ENCODE measurements around the gene MRNIP. TPM values are rescaled to one million over a fixed set of nuclear protein-coding genes. Genes with fewer than 3 reads are reported as not detected.
"Not testable (repeated sequence)": the region's sequence is repeated elsewhere in the genome, so short reads cannot be mapped to it uniquely, and the experiment has no call there.

The MRNIP gene
- total and polyA plus RNA-seq, 10 donors, result 34.9 to 107 (median 49.4) TPM

GRCh38 chr5:179872055-179872827 is 13.6 kb upstream of the MRNIP start:
- intact Hi-C loops (cut with DNase I; ENCODE audit: low total_unique reads), result no loop called here
- no peaks in the 10 kb centered on the region for H3K9me3 ChIP-seq
- no peak overlapping the region for H3K27ac ChIP-seq
- H3K27me3 ChIP-seq (replicated peaks in 1 of 7), result no peaks in the 10 kb centered on the region
- no peak for TF ChIP-seq CTCF (IDR thresholded peaks at IDR 0.05 in 8 of 11, conservative IDR thresholded peaks at IDR 0.05 in 3 of 11)
- TF ChIP-seq POLR2AphosphoS5 (IDR thresholded peaks at IDR 0.05), result peak in 1 of 3 donors; percentile 21
- no peak for TF ChIP-seq POLR2A (IDR thresholded peaks at IDR 0.05)
- H3K4me3 ChIP-seq, result no peak overlapping the region
- 82 to 95% (median 91%) methylated on average over 8 to 18 of the region's 18 CpGs for WGBS, 5 donors
- H3K4me1 ChIP-seq, result peaks cover 0 to 4% (median 0%) of the 10 kb centered on the region in 6 donors
- peak; percentile 54 for DNase-seq
- H3K36me3 ChIP-seq, result peaks cover 2 to 98% (median 68%) of the 10 kb centered on the region in 6 donors

GRCh38 chr5:179871533-179871932 is 12.9 kb upstream of the MRNIP start:
- H3K4me3 ChIP-seq; intact Hi-C loops (cut with DNase I; ENCODE audit: low total_unique reads); H3K27me3 ChIP-seq (replicated peaks in 1 of 7); H3K4me1 ChIP-seq; H3K9me3 ChIP-seq; H3K27ac ChIP-seq: not testable (repeated sequence)
- WGBS, 5 donors, result 88 to 100% (median 93%) methylated on average over 8 to 14 of the region's 14 CpGs
- peak; percentile 51 for DNase-seq
- peaks cover 2 to 98% (median 68%) of the 10 kb centered on the region in 6 donors for H3K36me3 ChIP-seq

DNA sequence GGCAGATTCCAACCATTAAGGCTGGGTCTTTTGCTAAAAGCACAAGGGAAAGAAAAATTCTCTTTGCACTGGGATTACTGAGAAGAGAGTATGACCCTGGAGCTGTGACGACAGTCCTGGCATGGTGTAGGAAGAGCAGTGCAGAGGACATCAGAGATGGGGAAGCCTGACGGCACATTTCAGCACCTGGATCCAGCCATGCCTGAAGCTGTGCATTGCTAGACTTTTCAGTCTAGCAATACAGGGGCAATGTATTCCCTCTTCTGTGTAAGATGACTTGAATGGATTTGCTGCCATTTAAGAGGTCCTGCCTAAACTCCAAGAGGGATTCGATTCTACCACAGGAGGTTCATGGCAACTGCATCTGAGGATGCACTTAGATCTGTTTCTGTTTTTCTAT is 12.3 kb upstream of the MRNIP start:
- Histone ChIP-seq H3K4me3 (no peak overlapping the region), H3K4me1 (peaks cover 0 to 16% (median 0%) of the 10 kb centered on the region in 6 donors), H3K9me3 (no peaks in the 10 kb centered on the region), H3K36me3 (peaks cover 2 to 98% (median 64%) of the 10 kb centered on the region in 6 donors), H3K27me3 (replicated peaks in 1 of 7) (no peaks in the 10 kb centered on the region), H3K27ac (no peak overlapping the region)
- intact Hi-C loops (cut with DNase I; ENCODE audit: low total_unique reads), result no loop called here
- peak; percentile 24 for DNase-seq
- no peak for TF ChIP-seq POLR2AphosphoS5 (IDR thresholded peaks at IDR 0.05)
- TF ChIP-seq CTCF (IDR thresholded peaks at IDR 0.05 in 8 of 11, conservative IDR thresholded peaks at IDR 0.05 in 3 of 11), result peak in 1 of 11 experiments; percentile 0
- no peak for TF ChIP-seq POLR2A (IDR thresholded peaks at IDR 0.05)
- WGBS, 5 donors, result 82 to 93% (median 91%) methylated on average over 3 of the region's 3 CpGs

DNA sequence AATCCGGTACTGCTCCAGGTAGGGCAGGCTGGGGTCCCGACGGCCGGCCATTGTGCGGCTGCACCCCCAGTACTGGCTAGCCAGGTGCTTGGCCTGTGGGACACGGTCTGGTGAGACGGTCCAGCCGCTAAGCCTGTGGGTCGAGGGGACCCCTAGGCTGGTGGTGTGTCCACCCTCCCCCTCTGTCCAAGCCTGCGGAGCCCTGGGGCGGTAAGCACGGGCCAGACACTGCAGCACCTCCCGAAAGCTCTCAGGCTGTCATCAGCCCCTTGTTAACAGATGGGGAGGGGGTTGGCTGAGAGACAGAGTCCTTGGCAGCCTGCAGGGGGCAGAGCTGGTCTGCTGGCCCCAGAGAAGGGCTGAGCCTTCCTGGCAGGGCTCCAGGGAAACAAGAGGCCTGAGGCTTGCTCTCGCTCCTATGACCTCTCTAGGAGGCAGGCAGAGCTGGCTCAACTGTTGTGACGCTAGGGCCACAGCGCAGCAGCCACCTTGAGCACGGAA is 11.8 kb upstream of the MRNIP start:
- H3K9me3 ChIP-seq, result no peaks in the 10 kb centered on the region
- H3K27me3 ChIP-seq (replicated peaks in 1 of 7), result no peaks in the 10 kb centered on the region
- intact Hi-C loops (cut with DNase I; ENCODE audit: low total_unique reads), result no loop called here
- DNase-seq, result peak; percentile 71
- 69 to 90% (median 88%) methylated on average over 4 to 17 of the region's 17 CpGs for WGBS, 5 donors
- TF ChIP-seq POLR2AphosphoS5 (IDR thresholded peaks at IDR 0.05), result peak in 1 of 3 donors; percentile 28
- TF ChIP-seq POLR2A (IDR thresholded peaks at IDR 0.05), result no peak
- peak in 5 of 11 experiments; percentile 11 to 58 (median 32) for TF ChIP-seq CTCF (IDR thresholded peaks at IDR 0.05 in 8 of 11, conservative IDR thresholded peaks at IDR 0.05 in 3 of 11)
- peaks cover 2 to 96% (median 60%) of the 10 kb centered on the region in 6 donors for H3K36me3 ChIP-seq
- H3K27ac ChIP-seq, result no peak overlapping the region
- H3K4me1 ChIP-seq, result peaks cover 0 to 21% (median 0%) of the 10 kb centered on the region in 6 donors
- H3K4me3 ChIP-seq, result no peak overlapping the region
